Measurements from ENCODE around the gene TMEM131L. TPM values are rescaled to one million over a fixed set of nuclear protein-coding genes. Genes with fewer than 3 reads are reported as not detected.

Gene TMEM131L
- total and polyA plus RNA-seq, 4 donors: 4.9 to 41.3 (median 12.9) TPM

DNA sequence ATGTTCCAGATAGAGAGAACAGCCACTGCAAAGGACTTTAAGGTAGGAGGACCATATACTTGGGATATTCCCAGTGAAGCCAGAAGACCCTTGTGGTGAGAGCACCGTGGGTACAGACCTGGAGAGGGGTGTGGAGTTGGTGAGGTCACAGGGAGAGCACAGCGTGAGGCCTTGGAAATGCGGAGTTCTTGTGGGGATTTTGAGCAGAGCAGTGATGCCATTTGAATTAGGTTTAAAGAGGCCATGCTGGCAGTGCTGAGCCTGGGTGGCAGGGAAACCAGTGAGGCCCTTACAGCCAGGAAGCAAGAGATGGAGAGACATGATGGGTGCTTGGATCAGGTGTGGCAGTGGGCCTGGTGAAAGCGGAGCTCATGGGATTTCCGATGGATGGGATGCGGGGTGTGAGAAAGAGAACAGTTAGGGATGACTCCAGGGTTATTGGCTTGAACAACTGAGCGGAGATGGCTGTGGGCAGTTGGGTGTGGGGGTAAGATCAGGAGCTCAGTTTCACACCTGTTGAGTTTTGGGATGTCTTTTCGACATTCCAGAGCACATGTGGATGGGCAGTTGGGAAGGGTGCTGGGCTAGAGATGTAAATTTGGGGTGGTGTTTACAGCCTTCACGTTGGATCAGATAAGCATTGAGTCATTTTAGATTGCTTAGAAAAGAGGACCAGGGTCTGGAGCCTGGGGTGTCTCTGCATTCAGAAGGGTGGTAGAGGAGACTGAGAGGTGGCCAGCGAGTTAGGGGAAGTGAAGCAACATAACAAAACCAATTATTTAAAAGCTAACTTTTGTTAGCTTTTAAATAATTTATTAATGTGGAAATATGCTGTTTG is 68.9 kb downstream of the TMEM131L start:
- no peak overlapping the region for H3K4me3 ChIP-seq (ENCODE audit: low read depth in 1 of 3, low read length in 3 of 3)
- DNase-seq (ENCODE audit: low spot score): no peak
- H3K27ac ChIP-seq (ENCODE audit: low read depth in 1 of 2, low read length in 2 of 2): peak overlapping the region in 1 of 2 donors; percentile 26
- H3K36me3 ChIP-seq (ENCODE audit: control insufficient read depth in 4 of 4, insufficient read depth in 3 of 4, low read depth in 1 of 4, low read length in 3 of 4): no peaks in the 10 kb centered on the region
- TF ChIP-seq SP1 (IDR thresholded peaks at IDR 0.05): no peak
- TF ChIP-seq, protein P1, sequence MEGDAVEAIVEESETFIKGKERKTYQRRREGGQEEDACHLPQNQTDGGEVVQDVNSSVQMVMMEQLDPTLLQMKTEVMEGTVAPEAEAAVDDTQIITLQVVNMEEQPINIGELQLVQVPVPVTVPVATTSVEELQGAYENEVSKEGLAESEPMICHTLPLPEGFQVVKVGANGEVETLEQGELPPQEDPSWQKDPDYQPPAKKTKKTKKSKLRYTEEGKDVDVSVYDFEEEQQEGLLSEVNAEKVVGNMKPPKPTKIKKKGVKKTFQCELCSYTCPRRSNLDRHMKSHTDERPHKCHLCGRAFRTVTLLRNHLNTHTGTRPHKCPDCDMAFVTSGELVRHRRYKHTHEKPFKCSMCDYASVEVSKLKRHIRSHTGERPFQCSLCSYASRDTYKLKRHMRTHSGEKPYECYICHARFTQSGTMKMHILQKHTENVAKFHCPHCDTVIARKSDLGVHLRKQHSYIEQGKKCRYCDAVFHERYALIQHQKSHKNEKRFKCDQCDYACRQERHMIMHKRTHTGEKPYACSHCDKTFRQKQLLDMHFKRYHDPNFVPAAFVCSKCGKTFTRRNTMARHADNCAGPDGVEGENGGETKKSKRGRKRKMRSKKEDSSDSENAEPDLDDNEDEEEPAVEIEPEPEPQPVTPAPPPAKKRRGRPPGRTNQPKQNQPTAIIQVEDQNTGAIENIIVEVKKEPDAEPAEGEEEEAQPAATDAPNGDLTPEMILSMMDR (IDR thresholded peaks at IDR 0.05; ENCODE audit: low read depth, low read length, missing input control): no peak
- TF ChIP-seq TAF1 (conservative IDR thresholded peaks at IDR 0.05): no peak
- TF ChIP-seq EGR1 (IDR thresholded peaks at IDR 0.05; ENCODE audit: low read depth in 2 of 2): no peak
- no peak for TF ChIP-seq NR2F2 (IDR thresholded peaks at IDR 0.05)
- TF ChIP-seq RXRA (IDR thresholded peaks at IDR 0.05): no peak
- TF ChIP-seq HNF4G (IDR thresholded peaks at IDR 0.05): no peak
- no peaks in the 10 kb centered on the region for H3K27me3 ChIP-seq (ENCODE audit: control insufficient read depth in 4 of 4, insufficient read depth in 4 of 4, low read length in 3 of 4)
- H3K4me1 ChIP-seq (ENCODE audit: control insufficient read depth in 4 of 4, insufficient read depth in 4 of 4, low read length in 3 of 4): peaks cover 10 to 45% (median 37%) of the 10 kb centered on the region in 4 donors
- H3K9me3 ChIP-seq (ENCODE audit: control insufficient read depth in 4 of 4, low read length in 3 of 4): no peaks in the 10 kb centered on the region
- WGBS: 88% methylated on average over 10 of the region's 10 CpGs
- no peak overlapping the region for H3K9ac ChIP-seq (ENCODE audit: low read depth in 1 of 2, low read length in 2 of 2)

DNA sequence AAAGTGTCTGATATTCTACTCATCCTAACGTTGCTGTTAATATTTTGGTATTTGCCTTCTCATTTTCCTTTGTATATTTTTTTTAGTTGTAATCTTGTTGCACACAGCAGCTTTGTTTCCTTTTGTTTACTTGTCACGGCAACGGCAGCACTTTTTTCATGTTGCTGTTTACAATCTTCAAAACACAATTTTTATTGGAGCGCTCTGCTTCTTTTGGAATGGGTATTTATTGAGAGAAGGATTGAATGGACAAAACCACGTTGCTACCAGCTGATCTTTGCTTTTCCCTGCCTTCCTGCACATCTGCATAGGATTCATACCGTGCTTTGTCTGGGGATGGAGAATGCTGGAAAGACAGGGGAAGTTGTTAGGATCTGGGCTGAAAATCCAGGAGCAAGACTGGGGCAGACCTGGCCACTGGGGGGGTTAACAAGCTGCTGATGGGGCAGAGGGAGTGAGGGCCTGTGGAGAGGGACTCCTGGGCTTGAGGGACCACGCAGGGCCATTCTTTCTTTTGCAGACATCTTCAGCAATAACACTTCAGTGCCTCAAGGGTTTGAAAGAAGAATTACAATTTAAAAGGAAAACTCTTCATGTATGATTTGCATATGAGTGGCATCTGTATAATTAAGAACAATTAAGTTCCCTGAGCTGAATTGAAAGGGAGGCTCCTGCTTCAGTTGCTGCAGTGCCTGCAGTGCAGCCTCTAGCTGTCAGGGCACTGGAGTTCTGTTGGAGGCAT is 69.8 kb downstream of the TMEM131L start:
- no peak for DNase-seq (ENCODE audit: low spot score)
- Histone ChIP-seq H3K27ac (ENCODE audit: low read depth in 1 of 2, low read length in 2 of 2) (peak overlapping the region; percentile 13 to 45), H3K4me1 (ENCODE audit: control insufficient read depth in 4 of 4, insufficient read depth in 4 of 4, low read length in 3 of 4) (peaks cover 7 to 36% (median 28%) of the 10 kb centered on the region in 4 donors), H3K36me3 (ENCODE audit: control insufficient read depth in 4 of 4, insufficient read depth in 3 of 4, low read depth in 1 of 4, low read length in 3 of 4) (no peaks in the 10 kb centered on the region), H3K9me3 (ENCODE audit: control insufficient read depth in 4 of 4, low read length in 3 of 4) (no peaks in the 10 kb centered on the region), H3K9ac (ENCODE audit: low read depth in 1 of 2, low read length in 2 of 2) (no peak overlapping the region), H3K27me3 (ENCODE audit: control insufficient read depth in 4 of 4, insufficient read depth in 4 of 4, low read length in 3 of 4) (no peaks in the 10 kb centered on the region), H3K4me3 (ENCODE audit: low read depth in 1 of 3, low read length in 3 of 3) (no peak overlapping the region)
- TF ChIP-seq, protein P2, sequence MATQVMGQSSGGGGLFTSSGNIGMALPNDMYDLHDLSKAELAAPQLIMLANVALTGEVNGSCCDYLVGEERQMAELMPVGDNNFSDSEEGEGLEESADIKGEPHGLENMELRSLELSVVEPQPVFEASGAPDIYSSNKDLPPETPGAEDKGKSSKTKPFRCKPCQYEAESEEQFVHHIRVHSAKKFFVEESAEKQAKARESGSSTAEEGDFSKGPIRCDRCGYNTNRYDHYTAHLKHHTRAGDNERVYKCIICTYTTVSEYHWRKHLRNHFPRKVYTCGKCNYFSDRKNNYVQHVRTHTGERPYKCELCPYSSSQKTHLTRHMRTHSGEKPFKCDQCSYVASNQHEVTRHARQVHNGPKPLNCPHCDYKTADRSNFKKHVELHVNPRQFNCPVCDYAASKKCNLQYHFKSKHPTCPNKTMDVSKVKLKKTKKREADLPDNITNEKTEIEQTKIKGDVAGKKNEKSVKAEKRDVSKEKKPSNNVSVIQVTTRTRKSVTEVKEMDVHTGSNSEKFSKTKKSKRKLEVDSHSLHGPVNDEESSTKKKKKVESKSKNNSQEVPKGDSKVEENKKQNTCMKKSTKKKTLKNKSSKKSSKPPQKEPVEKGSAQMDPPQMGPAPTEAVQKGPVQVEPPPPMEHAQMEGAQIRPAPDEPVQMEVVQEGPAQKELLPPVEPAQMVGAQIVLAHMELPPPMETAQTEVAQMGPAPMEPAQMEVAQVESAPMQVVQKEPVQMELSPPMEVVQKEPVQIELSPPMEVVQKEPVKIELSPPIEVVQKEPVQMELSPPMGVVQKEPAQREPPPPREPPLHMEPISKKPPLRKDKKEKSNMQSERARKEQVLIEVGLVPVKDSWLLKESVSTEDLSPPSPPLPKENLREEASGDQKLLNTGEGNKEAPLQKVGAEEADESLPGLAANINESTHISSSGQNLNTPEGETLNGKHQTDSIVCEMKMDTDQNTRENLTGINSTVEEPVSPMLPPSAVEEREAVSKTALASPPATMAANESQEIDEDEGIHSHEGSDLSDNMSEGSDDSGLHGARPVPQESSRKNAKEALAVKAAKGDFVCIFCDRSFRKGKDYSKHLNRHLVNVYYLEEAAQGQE (IDR thresholded peaks at IDR 0.05): no peak
- TF ChIP-seq, protein P1 (IDR thresholded peaks at IDR 0.05; ENCODE audit: low read depth, low read length, missing input control): no peak
- TF ChIP-seq SP1 (IDR thresholded peaks at IDR 0.05) (no peak), RAD21 (IDR thresholded peaks at IDR 0.05) (no peak), HNF4G (IDR thresholded peaks at IDR 0.05) (no peak), RXRA (IDR thresholded peaks at IDR 0.05) (no peak), FOXA2 (IDR thresholded peaks at IDR 0.05) (no peak), TAF1 (conservative IDR thresholded peaks at IDR 0.05) (no peak), NR2F2 (IDR thresholded peaks at IDR 0.05) (no peak), GABPA (IDR thresholded peaks at IDR 0.05 in 1 of 2, conservative IDR thresholded peaks at IDR 0.05 in 1 of 2) (no peak), HNF4A (conservative IDR thresholded peaks at IDR 0.05) (no peak), YY1 (IDR thresholded peaks at IDR 0.05) (no peak)
- TF ChIP-seq, protein P3, sequence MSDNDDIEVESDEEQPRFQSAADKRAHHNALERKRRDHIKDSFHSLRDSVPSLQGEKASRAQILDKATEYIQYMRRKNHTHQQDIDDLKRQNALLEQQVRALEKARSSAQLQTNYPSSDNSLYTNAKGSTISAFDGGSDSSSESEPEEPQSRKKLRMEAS (IDR thresholded peaks at IDR 0.05): no peak
- TF ChIP-seq, protein P4, sequence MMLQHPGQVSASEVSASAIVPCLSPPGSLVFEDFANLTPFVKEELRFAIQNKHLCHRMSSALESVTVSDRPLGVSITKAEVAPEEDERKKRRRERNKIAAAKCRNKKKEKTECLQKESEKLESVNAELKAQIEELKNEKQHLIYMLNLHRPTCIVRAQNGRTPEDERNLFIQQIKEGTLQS (IDR thresholded peaks at IDR 0.05): no peak
- TF ChIP-seq, protein P5, sequence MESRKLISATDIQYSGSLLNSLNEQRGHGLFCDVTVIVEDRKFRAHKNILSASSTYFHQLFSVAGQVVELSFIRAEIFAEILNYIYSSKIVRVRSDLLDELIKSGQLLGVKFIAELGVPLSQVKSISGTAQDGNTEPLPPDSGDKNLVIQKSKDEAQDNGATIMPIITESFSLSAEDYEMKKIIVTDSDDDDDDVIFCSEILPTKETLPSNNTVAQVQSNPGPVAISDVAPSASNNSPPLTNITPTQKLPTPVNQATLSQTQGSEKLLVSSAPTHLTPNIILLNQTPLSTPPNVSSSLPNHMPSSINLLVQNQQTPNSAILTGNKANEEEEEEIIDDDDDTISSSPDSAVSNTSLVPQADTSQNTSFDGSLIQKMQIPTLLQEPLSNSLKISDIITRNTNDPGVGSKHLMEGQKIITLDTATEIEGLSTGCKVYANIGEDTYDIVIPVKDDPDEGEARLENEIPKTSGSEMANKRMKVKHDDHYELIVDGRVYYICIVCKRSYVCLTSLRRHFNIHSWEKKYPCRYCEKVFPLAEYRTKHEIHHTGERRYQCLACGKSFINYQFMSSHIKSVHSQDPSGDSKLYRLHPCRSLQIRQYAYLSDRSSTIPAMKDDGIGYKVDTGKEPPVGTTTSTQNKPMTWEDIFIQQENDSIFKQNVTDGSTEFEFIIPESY (IDR thresholded peaks at IDR 0.05): no peak
- 42% methylated on average over 7 of the region's 7 CpGs for WGBS
